ENCODE results near the gene MYCN. TPM values are rescaled to one million over a fixed set of nuclear protein-coding genes. Genes with fewer than 3 reads are reported as not detected.

MYCN gene
- total and polyA plus RNA-seq, 2 of the 8 experiments (the other 6 are each of a cell fraction or from before 2014, with no cell fraction given), result 87.8 to 137 TPM

- Histone ChIP-seq H3K18ac (ENCODE audit: extremely low read depth, low read length) (peak overlapping the region; percentile 3; the same call in 1 of the 2 replicates), H4K5ac (ENCODE audit: insufficient read length, low read depth, low read length) (no peak overlapping the region), H3K4me2 (ENCODE audit: insufficient read depth in 1 of 2, low read depth in 2 of 2, low read length in 2 of 2) (no peak overlapping the region), H3K9ac (replicated peaks in 1 of 4; ENCODE audit: extremely low read depth in 1 of 4, low read depth in 3 of 4, low read length in 3 of 4) (no peak overlapping the region), H3K36me3 (ENCODE audit: control insufficient read depth in 2 of 4, insufficient read depth in 4 of 4, low read length in 3 of 4) (no peaks in the 10 kb centered on the region), H2AK5ac (ENCODE audit: low read depth, low read length) (no peak overlapping the region), H3K79me2 (ENCODE audit: control insufficient read depth in 1 of 2, insufficient read depth in 2 of 2, low read length in 2 of 2) (no peaks in the 10 kb centered on the region), H3K56ac (replicated peaks; ENCODE audit: insufficient read length, low read depth, low read length) (no peak overlapping the region), H3K27ac (ENCODE audit: low read depth, low read length) (no peak overlapping the region), H3K23me2 (ENCODE audit: low read depth, low read length) (no peaks in the 10 kb centered on the region), H3K23ac (ENCODE audit: insufficient read length) (no peak overlapping the region), H3K79me1 (ENCODE audit: low read depth, low read length) (no peaks in the 10 kb centered on the region), H3K4me3 (ENCODE audit: extremely low read depth in 1 of 4, insufficient read depth in 2 of 4, low read depth in 3 of 4, low read length in 4 of 4) (no peak overlapping the region), H4K91ac (replicated peaks; ENCODE audit: insufficient read length, low read length) (no peak overlapping the region), H2BK120ac (replicated peaks; ENCODE audit: low read depth, low read length) (no peak overlapping the region), H2BK15ac (ENCODE audit: low read length) (peak overlapping the region; percentile 37; the same call in 1 of the 2 replicates), H3K27me3 (replicated peaks in 1 of 4; ENCODE audit: control insufficient read depth in 3 of 4, extremely low read depth in 1 of 4, insufficient read depth in 3 of 4, low read length in 3 of 4) (no peaks in the 10 kb centered on the region), H3K4me1 (replicated peaks in 1 of 4; ENCODE audit: control insufficient read depth in 3 of 4, insufficient read depth in 4 of 4, low read length in 3 of 4) (peaks cover 0 to 3% (median under 1%) of the 10 kb centered on the region in 4 experiments; a peak in 1 of 7 replicates), H4K8ac (ENCODE audit: extremely low read depth, insufficient read depth, low read length) (no peak overlapping the region), H2BK5ac (ENCODE audit: low read depth, low read length) (no peak overlapping the region; the same call in 1 of the 2 replicates), H2BK20ac (ENCODE audit: low read length) (no peak overlapping the region; the same call in 1 of the 2 replicates), H2AFZ (ENCODE audit: low read length) (0 out of 2 replicates have a peak overlapping the region, but pooled peaks have one; percentile 11), H3K4ac (replicated peaks; ENCODE audit: insufficient read length, low read depth, low read length) (no peak overlapping the region), H3K9me3 (ENCODE audit: insufficient read depth in 2 of 2, low read depth in 1 of 2, low read length in 1 of 2) (peaks cover 2 to 3% of the 10 kb centered on the region in 2 experiments; a peak in 1 of 4 replicates), H3K14ac (ENCODE audit: insufficient read length) (no peak overlapping the region), H4K20me1 (replicated peaks in 1 of 2; ENCODE audit: control insufficient read depth in 1 of 2, insufficient read depth in 2 of 2, low read length in 2 of 2) (no peaks in the 10 kb centered on the region), H2BK12ac (ENCODE audit: low read depth, low read length) (peak overlapping the region; percentile 4; the same call in 1 of the 2 replicates)
- FAIRE-seq (no peak), DNase-seq (ENCODE audit: low read depth in 1 of 2, low spot score in 2 of 2) (no peak)
- TF ChIP-seq SRF (IDR thresholded peaks at IDR 0.05; ENCODE audit: low read depth, low read length) (no peak), EGR1 (IDR thresholded peaks at IDR 0.05; ENCODE audit: borderline replicate concordance, low read depth, low read length) (no peak), BACH1 (IDR thresholded peaks at IDR 0.05; ENCODE audit: low read length) (no peak)
- POLR2A ChIA-PET (ENCODE audit: partially characterized antibody), result interaction anchor here (2.6 kb wide), 1 partner anchor 12 kb away, joined by 8 read pairs; the partner anchor contains the start of gene MYCN
- CTCF ChIA-PET (ENCODE audit: partially characterized antibody), result interaction anchor here (0.6 to 3.1 kb wide), 5 partner anchors 10 to 235 kb away, joined by 3 to 11 read pairs (median 3); no protein-coding TSS in a partner anchor
- 88% methylated on average over 11 of the region's 11 CpGs; no CpG with 5 or more reads in 1 of the 2 experiments for WGBS, 2 experiments (ENCODE audit: extremely low coverage in 1 of 2, insufficient coverage in 1 of 2, insufficient read length in 1 of 2, insufficient replicate concordance in 2 of 2, low coverage in 1 of 2, low lambda C conversion rate in 2 of 2, missing lambda C conversion rate in 1 of 2)
These were observed 12.7 kb upstream of the MYCN start for GRCh38 chr2:15927551-15928218.
